ENCODE measurements around the gene LRCH3.

GRCh38 chr3:197798863-197799262, 7.8 kb downstream of the LRCH3 start:
- TF ChIP-seq POLR2A (IDR thresholded peaks at IDR 0.05), result no peak
- TF ChIP-seq CTCF (IDR thresholded peaks at IDR 0.05), result no peak
- TF ChIP-seq EP300 (IDR thresholded peaks at IDR 0.05), result no peak
- TF ChIP-seq POLR2AphosphoS5 (IDR thresholded peaks at IDR 0.05), result no peak
